T-cell (primary cell): ENCODE data around the gene DST. TPM values are rescaled to one million over a fixed set of nuclear protein-coding genes. Genes with fewer than 3 reads are reported as not detected.

Experiments
- ATAC-seq, 4 experiments: fragments of 200-7000 bp in 3 of 4; fragments of 150-1000 bp in 1 of 4; cut with Tn5 transposase; replicated peaks in 1 of 4; 1 replicate in 3 of 4; 2 replicates in 1 of 4; pipeline ENCODE4 v1.10.0; 2021; ENCODE audit warnings: moderate library complexity in 3 of 4, mild to moderate bottlenecking in 2 of 4, moderate number of reproducible peaks in 1 of 4
- CTCF ChIA-PET, 2 donors: fragments of 300-600 bp; sonication (Branson Sonifier 250); formaldehyde crosslinking; loops; one replicate each; lab custom pipeline; 2022; ENCODE audit warnings: antibody characterized with exemption in 2 of 2; lab: Charles Lee
- POLR2A ChIA-PET, 2 donors: fragments of 300-600 bp; sonication (Branson Sonifier 250); formaldehyde crosslinking; loops; one replicate each; lab custom pipeline; 2022; ENCODE audit warnings: antibody characterized with exemption in 2 of 2; lab: Charles Lee
- DNase-seq, 35 experiments: peaks; one replicate each; pipeline versions ENCODE4 v3.0.0 to v3.0.0-alpha.2; 2013 to 2023
- H3K27ac ChIP-seq: one replicate; pipeline ENCODE4 v1.5.1; 2013; ENCODE audit warnings: low read length
- H3K27me3 ChIP-seq, 2 experiments: replicated peaks in 1 of 2; 1 replicate in 1 of 2; 2 replicates in 1 of 2; pipeline versions ENCODE4 v1.6.1 to v1.7.0; 2013; ENCODE audit warnings: low read length in 1 of 2, mixed read lengths in 1 of 2; ENCODE audit not compliant: control insufficient read depth in 2 of 2, insufficient read depth in 2 of 2; ENCODE audit errors: extremely low read depth in 1 of 2
- H3K36me3 ChIP-seq, 2 donors: 1 replicate in 1 of 2; 2 replicates in 1 of 2; pipeline versions ENCODE4 v1.6.1 to v1.7.0; 2013; ENCODE audit warnings: low read length in 1 of 2; ENCODE audit not compliant: control insufficient read depth in 2 of 2, insufficient read depth in 1 of 2; ENCODE audit errors: extremely low read depth in 1 of 2
- H3K4me1 ChIP-seq, 2 experiments: 1 replicate in 1 of 2; 2 replicates in 1 of 2; pipeline versions ENCODE4 v1.6.1 to v1.7.0; 2013; ENCODE audit warnings: low read length in 2 of 2, mixed read lengths in 1 of 2; ENCODE audit not compliant: insufficient read depth in 2 of 2, control insufficient read depth in 1 of 2; ENCODE audit errors: extremely low read depth in 1 of 2
- H3K4me3 ChIP-seq, 2 donors: 1 replicate in 1 of 2; 2 replicates in 1 of 2; pipeline versions ENCODE4 v1.5.1 to v1.7.0; 2013; ENCODE audit warnings: mild to moderate bottlenecking in 2 of 2, low read length in 1 of 2, moderate library complexity in 1 of 2; ENCODE audit not compliant: control insufficient read depth in 1 of 2; ENCODE audit errors: extremely low read depth in 1 of 2
- H3K9me3 ChIP-seq: 2 replicates; pipeline ENCODE4 v1.7.0; 2013
- H3K27ac Mint-ChIP-seq, 2 donors: one replicate each; pipeline ENCODE4 v1.8.0; 2020 to 2021; ENCODE audit warnings: mild to moderate bottlenecking in 2 of 2, mixed read lengths in 2 of 2
- H3K27me3 Mint-ChIP-seq, 2 donors: one replicate each; pipeline ENCODE4 v1.8.0; 2021 to 2022; ENCODE audit warnings: mixed read lengths in 2 of 2
- H3K36me3 Mint-ChIP-seq: one replicate; pipeline ENCODE4 v1.8.0; 2021; ENCODE audit warnings: mixed read lengths
- H3K4me1 Mint-ChIP-seq, 3 donors: one replicate each; pipeline ENCODE4 v1.8.0; 2020 to 2022; ENCODE audit warnings: mixed read lengths in 3 of 3, mild to moderate bottlenecking in 1 of 3
- H3K4me3 Mint-ChIP-seq, 3 donors: one replicate each; pipeline ENCODE4 v1.8.0; 2020 to 2022; ENCODE audit warnings: mild to moderate bottlenecking in 3 of 3, mixed read lengths in 3 of 3, moderate library complexity in 3 of 3
- H3K9me3 Mint-ChIP-seq, 3 donors: one replicate each; pipeline ENCODE4 v1.8.0; 2020 to 2022; ENCODE audit warnings: mixed read lengths in 3 of 3
- WGBS: methylation state at CpG from one replicate; pipeline ENCODE4 v1.1.5; 2013; ENCODE audit warnings: missing lambda C conversion rate; ENCODE audit not compliant: insufficient coverage; 5-methylcytosine and 5-hydroxymethylcytosine counted together
- total RNA-seq, 35 experiments: library from RNA in 6 of 35; stranded (reverse) in 6 of 35; fragments of 120-200 nt in 1 of 35; gene quantifications; one replicate each; pipeline versions ENCODE4 v1.2.1 to v1.2.4 and lab custom pipeline; 2013 to 2026

DST gene
- total RNA-seq, 5 donors from 2014 or later (not counting 1 experiment from before 2014, with no cell fraction given) = 3.1 to 12.1 (median 7.4) TPM

GRCh38 chr6:56430629-56431600, 211.8 kb downstream of the DST start:
- Histone ChIP-seq H3K9me3 (no peaks in the 10 kb centered on the region), H3K27ac (no peak overlapping the region), H3K4me3 (no peak overlapping the region), H3K36me3 (no peaks in the 10 kb centered on the region), H3K4me1 (no peaks in the 10 kb centered on the region), H3K27me3 (no peaks in the 10 kb centered on the region)
- no peak overlapping the region for H3K27ac Mint-ChIP-seq
- H3K36me3 Mint-ChIP-seq = no peaks in the 10 kb centered on the region
- POLR2A ChIA-PET = no interaction called here
- peaks cover 0 to 5% (median 0%) of the 10 kb centered on the region in 3 donors for H3K9me3 Mint-ChIP-seq
- DNase-seq (no peak), ATAC-seq (no peak)
- WGBS = 93% methylated on average over 25 of the region's 34 CpGs
- no peak overlapping the region for H3K4me3 Mint-ChIP-seq
- H3K4me1 Mint-ChIP-seq = no peaks in the 10 kb centered on the region
- H3K27me3 Mint-ChIP-seq = peaks cover 0 to 8% of the 10 kb centered on the region in 2 donors
- CTCF ChIA-PET = no interaction called here

- CTCF ChIA-PET = no interaction called here
Observed at GRCh38 chr6:56424542-56425083, 218.1 kb downstream of the DST start.

GRCh38 chr6:56424064-56424463, 218.6 kb downstream of the DST start:
- H3K4me1 Mint-ChIP-seq = no peaks in the 10 kb centered on the region
- no peak overlapping the region for H3K27ac Mint-ChIP-seq
- DNase-seq = no peak
- ChIA-PET CTCF (no interaction called here), POLR2A (no interaction called here)
- peaks cover 1 to 13% of the 10 kb centered on the region in 2 donors for H3K27me3 Mint-ChIP-seq
- H3K4me3 Mint-ChIP-seq = no peak overlapping the region
- WGBS = 58% methylated on average over 2 of the region's 2 CpGs
- H3K4me3 ChIP-seq = no peak overlapping the region
- no peaks in the 10 kb centered on the region for H3K4me1 ChIP-seq
- ATAC-seq = no peak
- no peaks in the 10 kb centered on the region for H3K36me3 ChIP-seq
- H3K9me3 Mint-ChIP-seq = no peaks in the 10 kb centered on the region
- H3K27ac ChIP-seq = no peak overlapping the region
- H3K27me3 ChIP-seq = no peaks in the 10 kb centered on the region
- no peaks in the 10 kb centered on the region for H3K36me3 Mint-ChIP-seq
- no peaks in the 10 kb centered on the region for H3K9me3 ChIP-seq

More at GRCh38 chr6:56424542-56425083, 218.1 kb downstream of the DST start:
- no peaks in the 10 kb centered on the region for H3K36me3 Mint-ChIP-seq
- no peak overlapping the region for H3K4me3 Mint-ChIP-seq
- H3K36me3 ChIP-seq = no peaks in the 10 kb centered on the region
- no peaks in the 10 kb centered on the region for H3K9me3 ChIP-seq
- no CpG with 5 or more reads among the region's 4 CpGs for WGBS
- no peak overlapping the region for H3K27ac ChIP-seq
- H3K4me1 ChIP-seq = no peaks in the 10 kb centered on the region
- POLR2A ChIA-PET = no interaction called here
- no peak overlapping the region for H3K4me3 ChIP-seq
- DNase-seq (no peak), ATAC-seq (no peak)
- H3K27me3 Mint-ChIP-seq = peaks cover 1 to 13% of the 10 kb centered on the region in 2 donors
- no peaks in the 10 kb centered on the region for H3K27me3 ChIP-seq
- H3K27ac Mint-ChIP-seq = no peak overlapping the region
- no peaks in the 10 kb centered on the region for H3K4me1 Mint-ChIP-seq
- H3K9me3 Mint-ChIP-seq = no peaks in the 10 kb centered on the region

- DNase-seq = no peak
- Histone ChIP-seq H3K9me3 (no peaks in the 10 kb centered on the region), H3K36me3 (no peaks in the 10 kb centered on the region), H3K4me1 (no peaks in the 10 kb centered on the region), H3K27me3 (no peaks in the 10 kb centered on the region), H3K4me3 (no peak overlapping the region), H3K27ac (no peak overlapping the region)
- Mint-ChIP-seq H3K36me3 (no peaks in the 10 kb centered on the region), H3K27me3 (peaks cover 1 to 7% of the 10 kb centered on the region in 2 donors), H3K27ac (no peak overlapping the region), H3K4me1 (no peaks in the 10 kb centered on the region), H3K4me3 (no peak overlapping the region), H3K9me3 (no peaks in the 10 kb centered on the region)
- CTCF ChIA-PET = no interaction called here
- POLR2A ChIA-PET = no interaction called here
- 0% methylated on average over 1 of the region's 3 CpGs for WGBS
- no peak for ATAC-seq
Observed at GRCh38 chr6:56420296-56420695, 222.4 kb downstream of the DST start.

GRCh38 chr6:56419191-56419590, 223.5 kb downstream of the DST start:
- Mint-ChIP-seq H3K4me1 (no peaks in the 10 kb centered on the region), H3K27ac (no peak overlapping the region), H3K4me3 (no peak overlapping the region), H3K36me3 (no peaks in the 10 kb centered on the region), H3K9me3 (no peaks in the 10 kb centered on the region), H3K27me3 (peaks cover 1 to 3% of the 10 kb centered on the region in 2 donors)
- no CpG with 5 or more reads among the region's 1 CpG for WGBS
- POLR2A ChIA-PET = no interaction called here
- no peaks in the 10 kb centered on the region for H3K4me1 ChIP-seq
- no peak overlapping the region for H3K4me3 ChIP-seq
- H3K36me3 ChIP-seq = no peaks in the 10 kb centered on the region
- ATAC-seq (no peak), DNase-seq (no peak)
- H3K9me3 ChIP-seq = no peaks in the 10 kb centered on the region
- CTCF ChIA-PET = no interaction called here
- H3K27me3 ChIP-seq = no peaks in the 10 kb centered on the region
- no peak overlapping the region for H3K27ac ChIP-seq

GRCh38 chr6:56417823-56418222, 224.9 kb downstream of the DST start:
- H3K4me3 Mint-ChIP-seq = no peak overlapping the region
- H3K27ac ChIP-seq = no peak overlapping the region
- DNase-seq (no peak), ATAC-seq (no peak)
- ChIA-PET CTCF (no interaction called here), POLR2A (no interaction called here)
- no peaks in the 10 kb centered on the region for H3K36me3 ChIP-seq
- no peaks in the 10 kb centered on the region for H3K4me1 Mint-ChIP-seq
- H3K27me3 Mint-ChIP-seq = peaks cover 1 to 3% of the 10 kb centered on the region in 2 donors
- H3K27me3 ChIP-seq = no peaks in the 10 kb centered on the region
- H3K4me1 ChIP-seq = no peaks in the 10 kb centered on the region
- no peaks in the 10 kb centered on the region for H3K9me3 Mint-ChIP-seq
- no peak overlapping the region for H3K27ac Mint-ChIP-seq
- no peaks in the 10 kb centered on the region for H3K36me3 Mint-ChIP-seq
- H3K9me3 ChIP-seq = no peaks in the 10 kb centered on the region
- no peak overlapping the region for H3K4me3 ChIP-seq
- no CpG with 5 or more reads among the region's 2 CpGs for WGBS
